Measurements from ENCODE around the gene CGB2.
A peak's percentile ranks its signal among the peaks of the same experiment; 100 is the strongest.
"Not testable (repeated sequence)": the region's sequence is repeated elsewhere in the genome, so short reads cannot be mapped to it uniquely, and the experiment has no call there.

Gene CGB2

GRCh38 chr19:49038557-49039276, 7.0 kb downstream of the CGB2 start:
- not testable (repeated sequence) for DNase-seq

- not testable (repeated sequence) for DNase-seq
Observed at GRCh38 chr19:49039736-49040135, 8.0 kb downstream of the CGB2 start.

- DNase-seq: no peak
Observed at GRCh38 chr19:49042177-49042576, 10.5 kb downstream of the CGB2 start.

- DNase-seq: not testable (repeated sequence)
Observed at GRCh38 chr19:49042666-49043065, 11.0 kb downstream of the CGB2 start.

GRCh38 chr19:49043548-49043947, 11.9 kb downstream of the CGB2 start, which contains the start of gene CGB5:
Gene CGB5, plus strand, starts transcription at chr19:49043848. Its CDS starts 362 bp downstream, at chr19:49044210.
- DNase-seq: not testable (repeated sequence)

- DNase-seq: not testable (repeated sequence)
Observed at GRCh38 chr19:49049011-49049410, 17.3 kb downstream of the CGB2 start, which contains the start of gene CGB8. Gene CGB8, minus strand, starts transcription at chr19:49049111. Its CDS starts 372 bp downstream, at chr19:49048739.

GRCh38 chr19:49049834-49050233, 18.1 kb downstream of the CGB2 start:
- not testable (repeated sequence) for DNase-seq

- DNase-seq: not testable (repeated sequence)
Observed at GRCh38 chr19:49050376-49051033, 18.8 kb downstream of the CGB2 start.

- DNase-seq: peak; percentile 45
Observed at GRCh38 chr19:49056101-49056901, 24.6 kb downstream of the CGB2 start.

GRCh38 chr19:49056902-49057596, 25.4 kb downstream of the CGB2 start:
- DNase-seq: not testable (repeated sequence)

- peak; percentile 34 for DNase-seq
Observed at GRCh38 chr19:49057636-49058234, 26.0 kb downstream of the CGB2 start, which contains the start of gene CGB7. Gene CGB7, minus strand, starts transcription at chr19:49057749. Its CDS starts 2,374 bp downstream, at chr19:49055375.

- DNase-seq: no peak
Observed at GRCh38 chr19:49058562-49058961, 26.9 kb downstream of the CGB2 start.

GRCh38 chr19:49059053-49059452, 27.4 kb downstream of the CGB2 start:
- no peak for DNase-seq

- DNase-seq: no peak
Observed at GRCh38 chr19:49061000-49061399, 29.3 kb downstream of the CGB2 start.

GRCh38 chr19:49061445-49061844, 29.8 kb downstream of the CGB2 start:
- no peak for DNase-seq

GRCh38 chr19:49064029-49064629, 32.4 kb downstream of the CGB2 start:
- DNase-seq: no peak

- no peak for DNase-seq
Observed at GRCh38 chr19:49064768-49065611, 33.3 kb downstream of the CGB2 start, which contains the start of gene NTF4. Gene NTF4, minus strand, starts transcription at chr19:49064818. Its CDS starts 2,821 bp downstream, at chr19:49061997.

GRCh38 chr19:49065905-49066512, 34.3 kb downstream of the CGB2 start:
- no peak for DNase-seq

GRCh38 chr19:49067554-49067953, 35.9 kb downstream of the CGB2 start:
- DNase-seq: no peak

GRCh38 chr19:49069026-49069425, 37.3 kb downstream of the CGB2 start:
- no peak for DNase-seq
